Activated T-helper 1 cell treated with anti-CD3 and anti-CD28 coated beads, Interleukin-12 subunit alpha, Interleukin-12 subunit beta, Interleukin-2, Interleukin-4 antibody, amounts not matched to agents 30 ng/mL and 10 ng/mL and 1 ng/mL, durations not matched to agents 14 hours and 24 hours and 36 hours (primary cell): ENCODE measurements around the gene OTUD1. TPM values are rescaled to one million over a fixed set of nuclear protein-coding genes. Genes with fewer than 3 reads are reported as not detected.
"Not testable (repeated sequence)": the region's sequence is repeated elsewhere in the genome, so short reads cannot be mapped to it uniquely, and the experiment has no call there.

ENCODE experiments used
- DNase-seq: peaks from one replicate; pipeline ENCODE4 v3.0.0; 2021; ENCODE audit warnings: low spot score
- H3K27ac Mint-ChIP-seq: one replicate; pipeline ENCODE4 v1.8.0; 2021; ENCODE audit warnings: mild to moderate bottlenecking, mixed read lengths
- H3K27me3 Mint-ChIP-seq: one replicate; pipeline ENCODE4 v1.8.0; 2022; ENCODE audit warnings: mild to moderate bottlenecking, moderate library complexity, mixed read lengths; ENCODE audit not compliant: insufficient read depth
- H3K36me3 Mint-ChIP-seq: one replicate; pipeline ENCODE4 v1.8.0; 2021; ENCODE audit warnings: low read depth, mixed read lengths
- H3K4me1 Mint-ChIP-seq: one replicate; pipeline ENCODE4 v1.8.0; 2021; ENCODE audit warnings: low read depth, mixed read lengths
- H3K4me3 Mint-ChIP-seq: one replicate; pipeline ENCODE4 v1.8.0; 2021; ENCODE audit warnings: mild to moderate bottlenecking, moderate library complexity, mixed read lengths
- H3K9me3 Mint-ChIP-seq: one replicate; pipeline ENCODE4 v1.8.0; 2021; ENCODE audit warnings: mixed read lengths
- intact Hi-C: fragments of 100-400 bp; cut with micrococcal nuclease; formaldehyde crosslinking; loops from one replicate; pipeline ENCODE4 v1.15.1; 2024
- total RNA-seq: library from RNA; stranded (reverse); gene quantifications from 2 replicates; pipeline ENCODE4 v1.2.3, GENCODE V29; 2022

Gene OTUD1
- total RNA-seq: 19.1 and 20.3 TPM in 2 replicates

- peaks cover 47% of the 10 kb centered on the region for H3K4me1 Mint-ChIP-seq
- intact Hi-C loops: loop anchor here (1.0 to 5.0 kb wide), 5 partner anchors 26 to 1579 kb away; partner anchors contain the start of genes ENKUR and THNSL1
- no peaks in the 10 kb centered on the region for H3K9me3 Mint-ChIP-seq
- peak within 1 kb of the TSS; percentile 84 for H3K27ac Mint-ChIP-seq
- peak; percentile 94 for DNase-seq
- H3K4me3 Mint-ChIP-seq: peak within 1 kb of the TSS; percentile 83
- peaks cover 16% of the 10 kb centered on the region for H3K36me3 Mint-ChIP-seq
- peaks cover 5% of the 10 kb centered on the region for H3K27me3 Mint-ChIP-seq
Observed at GRCh38 chr10:23438547-23439451, at the start of gene OTUD1. TSS of gene OTUD1 (plus strand) at chr10:23439075. CDS start at chr10:23439458, 383 bp downstream.

GRCh38 chr10:23390408-23390807 lies 48.5 kb upstream of the OTUD1 start:
- H3K36me3 Mint-ChIP-seq, H3K4me3 Mint-ChIP-seq, H3K27ac Mint-ChIP-seq, H3K4me1 Mint-ChIP-seq, DNase-seq, intact Hi-C loops, H3K27me3 Mint-ChIP-seq, H3K9me3 Mint-ChIP-seq: not testable (repeated sequence)

GRCh38 chr10:23390809-23391208 lies 48.1 kb upstream of the OTUD1 start:
- Mint-ChIP-seq H3K4me3 (no peak overlapping the region), H3K9me3 (no peaks in the 10 kb centered on the region), H3K4me1 (peaks cover 9% of the 10 kb centered on the region), H3K27ac (no peak overlapping the region), H3K27me3 (no peaks in the 10 kb centered on the region), H3K36me3 (no peaks in the 10 kb centered on the region)
- DNase-seq: no peak
- intact Hi-C loops: no loop called here

- Mint-ChIP-seq H3K27ac (peak overlapping the region; percentile 16), H3K4me3 (no peak overlapping the region), H3K9me3 (no peaks in the 10 kb centered on the region), H3K36me3 (no peaks in the 10 kb centered on the region), H3K27me3 (no peaks in the 10 kb centered on the region), H3K4me1 (peaks cover 9% of the 10 kb centered on the region)
- intact Hi-C loops: loop anchor here (1.0 to 2.0 kb wide), 3 partner anchors 20 to 47 kb away; partner anchors contain the start of gene OTUD1
- DNase-seq: no peak
Observed at GRCh38 chr10:23391821-23392220, 47.1 kb upstream of the OTUD1 start.

- Mint-ChIP-seq H3K4me3 (no peak overlapping the region), H3K27me3 (no peaks in the 10 kb centered on the region), H3K4me1 (peaks cover 9% of the 10 kb centered on the region), H3K27ac (no peak overlapping the region), H3K36me3 (no peaks in the 10 kb centered on the region), H3K9me3 (no peaks in the 10 kb centered on the region)
- DNase-seq: no peak
- intact Hi-C loops: no loop called here
Observed at GRCh38 chr10:23395017-23395416, 43.9 kb upstream of the OTUD1 start.

GRCh38 chr10:23396695-23397094 lies 42.2 kb upstream of the OTUD1 start:
- Mint-ChIP-seq H3K4me1 (peaks cover 5% of the 10 kb centered on the region), H3K27ac (no peak overlapping the region), H3K4me3 (no peak overlapping the region), H3K36me3 (no peaks in the 10 kb centered on the region), H3K9me3 (no peaks in the 10 kb centered on the region), H3K27me3 (no peaks in the 10 kb centered on the region)
- no peak for DNase-seq
- intact Hi-C loops: no loop called here

GRCh38 chr10:23399701-23400144 lies 39.2 kb upstream of the OTUD1 start:
- Mint-ChIP-seq H3K9me3 (no peaks in the 10 kb centered on the region), H3K36me3 (no peaks in the 10 kb centered on the region), H3K4me3 (no peak overlapping the region), H3K4me1 (no peaks in the 10 kb centered on the region), H3K27ac (no peak overlapping the region), H3K27me3 (no peaks in the 10 kb centered on the region)
- intact Hi-C loops: no loop called here
- no peak for DNase-seq

GRCh38 chr10:23402856-23403255 lies 36.0 kb upstream of the OTUD1 start:
- H3K4me3 Mint-ChIP-seq: no peak overlapping the region
- no peaks in the 10 kb centered on the region for H3K9me3 Mint-ChIP-seq
- intact Hi-C loops: no loop called here
- H3K4me1 Mint-ChIP-seq: no peaks in the 10 kb centered on the region
- H3K36me3 Mint-ChIP-seq: no peaks in the 10 kb centered on the region
- DNase-seq: no peak
- H3K27me3 Mint-ChIP-seq: no peaks in the 10 kb centered on the region
- no peak overlapping the region for H3K27ac Mint-ChIP-seq

GRCh38 chr10:23403278-23403677 lies 35.6 kb upstream of the OTUD1 start:
- H3K36me3 Mint-ChIP-seq: no peaks in the 10 kb centered on the region

GRCh38 chr10:23403719-23404118 lies 35.2 kb upstream of the OTUD1 start:
- Mint-ChIP-seq H3K27me3 (no peaks in the 10 kb centered on the region), H3K4me1 (no peaks in the 10 kb centered on the region), H3K4me3 (no peak overlapping the region), H3K27ac (no peak overlapping the region), H3K9me3 (no peaks in the 10 kb centered on the region), H3K36me3 (no peaks in the 10 kb centered on the region)
- DNase-seq: no peak
- intact Hi-C loops: no loop called here

More at GRCh38 chr10:23403278-23403677, 35.6 kb upstream of the OTUD1 start:
- Mint-ChIP-seq H3K4me3 (no peak overlapping the region), H3K9me3 (no peaks in the 10 kb centered on the region), H3K4me1 (no peaks in the 10 kb centered on the region), H3K27ac (no peak overlapping the region), H3K27me3 (no peaks in the 10 kb centered on the region)
- no peak for DNase-seq
- intact Hi-C loops: no loop called here

GRCh38 chr10:23404461-23404980 lies 34.4 kb upstream of the OTUD1 start:
- intact Hi-C loops: no loop called here
- no peaks in the 10 kb centered on the region for H3K9me3 Mint-ChIP-seq
- no peak overlapping the region for H3K4me3 Mint-ChIP-seq
- no peaks in the 10 kb centered on the region for H3K4me1 Mint-ChIP-seq
- no peak for DNase-seq
- no peak overlapping the region for H3K27ac Mint-ChIP-seq
- H3K36me3 Mint-ChIP-seq: no peaks in the 10 kb centered on the region
- H3K27me3 Mint-ChIP-seq: no peaks in the 10 kb centered on the region

GRCh38 chr10:23405540-23405939 lies 33.3 kb upstream of the OTUD1 start:
- Mint-ChIP-seq H3K4me1 (no peaks in the 10 kb centered on the region), H3K36me3 (no peaks in the 10 kb centered on the region), H3K9me3 (no peaks in the 10 kb centered on the region), H3K27me3 (no peaks in the 10 kb centered on the region), H3K4me3 (no peak overlapping the region), H3K27ac (no peak overlapping the region)
- DNase-seq: no peak
- intact Hi-C loops: no loop called here

- H3K9me3 Mint-ChIP-seq: no peaks in the 10 kb centered on the region
- DNase-seq: no peak
- H3K36me3 Mint-ChIP-seq: no peaks in the 10 kb centered on the region
- H3K27me3 Mint-ChIP-seq: no peaks in the 10 kb centered on the region
- no peak overlapping the region for H3K27ac Mint-ChIP-seq
- no peaks in the 10 kb centered on the region for H3K4me1 Mint-ChIP-seq
- H3K4me3 Mint-ChIP-seq: no peak overlapping the region
- intact Hi-C loops: no loop called here
Observed at GRCh38 chr10:23406409-23406808, 32.5 kb upstream of the OTUD1 start.
